DND-41 (cell line): ENCODE measurements around the gene URM1.
"Not testable (repeated sequence)": the region's sequence is repeated elsewhere in the genome, so short reads cannot be mapped to it uniquely, and the experiment has no call there.

ENCODE experiments used
- ATAC-seq: fragments of 200-7000 bp; cut with Tn5 transposase; 3 replicates; pipeline ENCODE4 v1.9.1; 2021; ENCODE audit warnings: low read depth; ENCODE audit not compliant: insufficient read depth
- DNase-seq: peaks from one replicate; pipeline ENCODE4 v3.0.0-alpha.2; 2020
- H2AFZ ChIP-seq: 2 replicates; pipeline ENCODE4 v1.6.0; 2012; ENCODE audit warnings: low read depth, low read length
- H3K27ac ChIP-seq: 2 replicates; pipeline ENCODE4 v1.5.1; 2012; ENCODE audit warnings: low read length, inconsistent platforms
- H3K27me3 ChIP-seq: fragments of 200-600 bp; sonication (generic); 2 replicates; pipeline ENCODE4 v1.6.0; 2012; ENCODE audit warnings: low read length, mild to moderate bottlenecking, inconsistent platforms; ENCODE audit not compliant: insufficient read depth, poor library complexity
- H3K36me3 ChIP-seq: 2 replicates; pipeline ENCODE4 v1.5.1; 2012; ENCODE audit warnings: low read length, inconsistent platforms; ENCODE audit not compliant: insufficient read depth
- H3K4me1 ChIP-seq: 2 replicates; pipeline ENCODE4 v1.5.1; 2012; ENCODE audit warnings: mild to moderate bottlenecking, low read length; ENCODE audit not compliant: insufficient read depth
- H3K4me2 ChIP-seq: 2 replicates; pipeline ENCODE4 v1.6.0; 2012; ENCODE audit warnings: mild to moderate bottlenecking, moderate library complexity, low read length, inconsistent platforms; ENCODE audit not compliant: insufficient read depth
- H3K4me3 ChIP-seq, 2 experiments: fragments of 200-600 bp in 1 of 2; shearing (Covaris generic) in 1 of 2; 2 replicates each; pipeline ENCODE4 v1.5.1; 2012 to 2016; ENCODE audit warnings: inconsistent platforms in 2 of 2, low read length in 2 of 2, mild to moderate bottlenecking in 2 of 2, low read depth in 1 of 2, moderate library complexity in 1 of 2
- H3K79me2 ChIP-seq: 2 replicates; pipeline ENCODE4 v1.6.0; 2012; ENCODE audit warnings: low read length, inconsistent platforms; ENCODE audit not compliant: insufficient read depth
- H3K9ac ChIP-seq: 2 replicates; pipeline ENCODE4 v1.6.0; 2012; ENCODE audit warnings: low read depth, mild to moderate bottlenecking, inconsistent platforms, low read length, moderate library complexity
- H3K9me3 ChIP-seq: 2 replicates; pipeline ENCODE4 v1.5.1; 2012; ENCODE audit warnings: low read length, moderate library complexity, mild to moderate bottlenecking, inconsistent platforms; ENCODE audit not compliant: insufficient read depth, severe bottlenecking
- H4K20me1 ChIP-seq: 2 replicates; pipeline ENCODE4 v1.6.0; 2012; ENCODE audit warnings: low read length; ENCODE audit not compliant: insufficient read depth
- CTCF ChIP-seq: IDR thresholded peaks from 2 replicates; pipeline ENCODE4 v1.5.1; 2012; ENCODE audit warnings: borderline replicate concordance, low read length, moderate library complexity, mild to moderate bottlenecking; ENCODE audit not compliant: poor library complexity, severe bottlenecking; ENCODE audit errors: extremely low read depth
- EZH2 ChIP-seq: IDR thresholded peaks from 3 replicates; pipeline ENCODE4 v1.6.1; 2012; ENCODE audit warnings: borderline replicate concordance, low read depth, mild to moderate bottlenecking, moderate library complexity, low read length, inconsistent platforms; ENCODE audit not compliant: severe bottlenecking

URM1 gene

DNA sequence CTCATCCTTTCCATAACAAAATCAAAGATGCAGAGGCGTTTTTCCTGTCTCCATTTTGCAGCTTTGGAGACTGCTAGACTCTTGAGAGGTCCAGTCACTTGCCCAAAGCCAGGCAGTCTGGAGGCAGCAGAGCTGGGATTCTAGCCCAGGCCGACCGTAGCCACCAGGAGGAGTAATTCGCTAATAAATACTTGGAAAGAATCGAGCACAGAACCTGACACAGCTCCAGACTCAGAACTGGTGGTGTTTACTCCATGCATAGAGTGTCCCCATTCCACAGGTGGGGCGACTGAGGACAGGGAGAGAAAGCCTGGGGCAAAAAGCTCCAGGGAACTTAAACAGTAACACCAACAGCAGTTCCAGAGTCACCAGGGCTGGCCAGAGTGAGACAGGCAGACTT, 38.8 kb downstream of the URM1 start:
- no peak overlapping the region for H3K9ac ChIP-seq
- no peak overlapping the region for H3K27ac ChIP-seq
- no peaks in the 10 kb centered on the region for H3K36me3 ChIP-seq
- no peaks in the 10 kb centered on the region for H3K9me3 ChIP-seq
- no peaks in the 10 kb centered on the region for H3K4me1 ChIP-seq
- no peak for ATAC-seq
- no peaks in the 10 kb centered on the region for H3K27me3 ChIP-seq
- H3K4me3 ChIP-seq, result no peak overlapping the region
- DNase-seq, result no peak
- H2AFZ ChIP-seq, result no peak overlapping the region
- TF ChIP-seq CTCF (peak; percentile 10), EZH2 (no peak)
- no peaks in the 10 kb centered on the region for H4K20me1 ChIP-seq
- H3K79me2 ChIP-seq, result no peaks in the 10 kb centered on the region
- no peak overlapping the region for H3K4me2 ChIP-seq

DNA sequence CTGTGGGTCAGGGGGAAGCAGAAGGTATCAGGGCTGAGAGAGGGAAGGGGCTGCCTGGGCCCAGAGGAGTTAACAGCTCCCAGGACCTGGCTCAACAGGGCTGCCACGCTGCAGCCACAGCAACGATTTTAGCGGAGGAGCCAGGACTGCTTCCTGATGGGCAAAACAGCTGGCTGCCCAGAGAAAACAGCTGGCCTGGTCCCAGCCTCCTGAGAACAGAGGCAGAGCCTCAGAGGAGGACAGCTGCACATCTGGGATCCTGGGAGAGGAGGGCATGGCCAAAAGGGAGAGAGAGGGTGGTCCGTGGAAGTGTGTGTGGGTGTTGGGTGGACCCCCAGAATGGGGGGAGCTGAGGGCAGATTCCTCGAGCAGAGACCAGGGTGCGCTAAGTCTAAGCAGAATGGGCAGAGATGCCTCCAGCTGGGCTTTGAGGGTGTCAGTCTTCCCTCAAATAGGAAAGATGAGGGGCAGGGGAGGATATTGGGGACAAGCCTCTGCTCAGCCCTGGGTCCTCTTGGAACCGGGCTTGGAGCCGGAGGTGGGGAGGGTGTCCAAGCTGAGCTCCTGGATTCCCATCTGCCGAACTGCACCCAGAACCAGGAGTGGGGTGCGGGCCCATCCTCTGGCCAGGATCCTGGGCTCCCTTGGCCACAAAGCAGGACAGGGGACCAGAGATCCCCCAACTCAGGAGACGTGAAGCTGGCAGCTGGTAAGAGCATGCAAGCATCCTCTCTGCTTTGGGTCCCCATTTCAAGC, 40.4 kb downstream of the URM1 start:
- Histone ChIP-seq H2AFZ (no peak overlapping the region), H3K4me1 (no peaks in the 10 kb centered on the region), H3K79me2 (no peaks in the 10 kb centered on the region), H3K27ac (no peak overlapping the region), H3K4me3 (no peak overlapping the region), H3K9me3 (no peaks in the 10 kb centered on the region), H4K20me1 (no peaks in the 10 kb centered on the region), H3K27me3 (peaks cover 3% of the 10 kb centered on the region), H3K4me2 (no peak overlapping the region), H3K36me3 (no peaks in the 10 kb centered on the region), H3K9ac (no peak overlapping the region)
- ATAC-seq (no peak), DNase-seq (no peak)
- TF ChIP-seq CTCF (no peak), EZH2 (no peak)

- no peak for TF ChIP-seq EZH2
- TF ChIP-seq CTCF, result peak; percentile 64
- H3K4me3 ChIP-seq, result no peak overlapping the region
- H2AFZ ChIP-seq, result no peak overlapping the region
- H3K9me3 ChIP-seq, result no peaks in the 10 kb centered on the region
- H3K36me3 ChIP-seq, result no peaks in the 10 kb centered on the region
- H3K9ac ChIP-seq, result no peak overlapping the region
- H3K4me2 ChIP-seq, result no peak overlapping the region
- peaks cover 3% of the 10 kb centered on the region for H3K27me3 ChIP-seq
- no peaks in the 10 kb centered on the region for H4K20me1 ChIP-seq
- no peaks in the 10 kb centered on the region for H3K4me1 ChIP-seq
- ATAC-seq (peak; percentile 67), DNase-seq (peak; percentile 64)
- H3K27ac ChIP-seq, result no peak overlapping the region
- no peaks in the 10 kb centered on the region for H3K79me2 ChIP-seq
Measured at GRCh38 chr9:128412120-128412790, 41.1 kb downstream of the URM1 start.

DNA sequence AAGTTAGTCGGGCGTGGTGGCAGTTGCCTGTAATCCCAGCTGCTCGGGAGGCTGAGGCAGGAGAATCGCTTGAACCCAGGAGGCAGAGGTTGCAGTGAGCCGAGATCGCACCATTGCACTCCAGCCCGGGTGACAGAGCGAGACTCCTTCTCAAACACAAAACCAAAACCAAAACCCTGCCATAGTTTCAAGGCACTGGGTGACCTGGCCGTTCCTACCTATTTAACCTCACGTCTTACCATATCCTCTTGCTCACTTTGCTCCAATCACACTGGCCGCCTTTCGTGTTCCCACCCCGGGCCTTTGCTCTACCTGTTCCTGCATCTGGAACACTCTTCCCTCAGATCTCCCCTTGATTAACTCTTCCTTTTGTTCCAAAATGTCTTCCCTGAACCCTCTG, 42.6 kb downstream of the URM1 start:
- not testable (repeated sequence) for H3K27me3 ChIP-seq, H3K4me1 ChIP-seq, H4K20me1 ChIP-seq, H3K9ac ChIP-seq, H3K27ac ChIP-seq, H3K4me2 ChIP-seq, ATAC-seq, H3K79me2 ChIP-seq, DNase-seq, H3K36me3 ChIP-seq, H2AFZ ChIP-seq, H3K9me3 ChIP-seq, H3K4me3 ChIP-seq
